Ureter (tissue), 1 donor: ENCODE results near the gene TENT5A. TPM values are rescaled to one million over a fixed set of nuclear protein-coding genes. Genes with fewer than 3 reads are reported as not detected.
"Not testable (repeated sequence)": the region's sequence is repeated elsewhere in the genome, so short reads cannot be mapped to it uniquely, and the experiment has no call there.

ENCODE experiments used
- DNase-seq: peaks from one replicate; pipeline ENCODE4 v3.0.0-alpha.2; 2020; ENCODE audit warnings: low spot score
- total RNA-seq: library from RNA; stranded (reverse); gene quantifications from one replicate; pipeline ENCODE4 v1.2.4, GENCODE V29; 2023
- donor health status: DM: yes; HTN: yes; CAD: no.

The TENT5A gene
- total RNA-seq: 21.6 TPM

- DNase-seq: peak; percentile 94
Observed at GRCh38 chr6:81752084-81752920, at the start of gene TENT5A. Gene TENT5A (minus strand): TSS chr6:81752681. CDS start chr6:81752141, 540 bp downstream.

- no peak for DNase-seq
Observed at GRCh38 chr6:81801489-81801888, 49.0 kb upstream of the TENT5A start.

- DNase-seq: no peak
Observed at GRCh38 chr6:81800666-81801065, 48.2 kb upstream of the TENT5A start.

DNA sequence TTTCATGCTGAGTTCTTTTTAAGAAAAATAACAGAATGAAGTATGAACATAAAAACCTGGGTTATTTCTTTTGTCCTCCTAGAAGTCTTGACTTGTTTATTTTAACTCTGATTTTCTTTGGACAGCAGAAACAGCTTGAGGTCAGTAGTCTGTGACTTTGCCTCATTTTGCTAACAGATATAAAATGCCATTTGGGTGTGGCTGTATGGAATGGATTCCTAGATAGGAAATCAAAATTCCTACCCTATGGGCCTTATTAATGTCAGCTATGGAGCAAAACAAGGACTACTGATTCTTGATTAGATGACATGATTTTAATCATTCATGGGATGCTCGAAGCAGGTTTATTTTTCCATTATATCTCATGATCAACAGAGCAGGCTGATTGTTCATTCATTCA is 46.8 kb upstream of the TENT5A start:
- no peak for DNase-seq

- no peak for DNase-seq
Observed at GRCh38 chr6:81797591-81797990, 45.1 kb upstream of the TENT5A start.

GRCh38 chr6:81795890-81796289 is 43.4 kb upstream of the TENT5A start:
- no peak for DNase-seq

- no peak for DNase-seq
Observed at GRCh38 chr6:81793821-81794475, 41.5 kb upstream of the TENT5A start.

GRCh38 chr6:81792826-81793225 is 40.3 kb upstream of the TENT5A start:
- no peak for DNase-seq

DNA sequence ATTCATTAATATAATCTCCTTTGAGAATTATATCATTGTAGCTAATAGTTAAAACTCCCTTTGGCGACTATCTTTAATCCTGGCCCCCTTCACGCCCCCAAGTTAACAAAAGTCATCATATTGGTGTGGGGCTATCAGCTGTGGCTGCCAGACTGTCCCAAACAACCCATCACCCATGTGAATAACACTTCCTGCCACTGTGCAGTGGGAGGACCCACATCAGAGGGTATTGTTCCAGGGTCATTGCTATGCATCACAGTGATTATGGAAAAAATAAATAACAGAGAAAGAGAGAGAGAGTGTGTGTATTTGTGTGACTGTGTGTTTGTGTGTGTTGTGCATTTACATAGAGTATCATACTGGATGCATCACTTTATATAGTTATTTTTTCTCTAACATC is 39.3 kb upstream of the TENT5A start:
- no peak for DNase-seq

- no peak for DNase-seq
Observed at GRCh38 chr6:81790034-81790433, 37.6 kb upstream of the TENT5A start.

DNA sequence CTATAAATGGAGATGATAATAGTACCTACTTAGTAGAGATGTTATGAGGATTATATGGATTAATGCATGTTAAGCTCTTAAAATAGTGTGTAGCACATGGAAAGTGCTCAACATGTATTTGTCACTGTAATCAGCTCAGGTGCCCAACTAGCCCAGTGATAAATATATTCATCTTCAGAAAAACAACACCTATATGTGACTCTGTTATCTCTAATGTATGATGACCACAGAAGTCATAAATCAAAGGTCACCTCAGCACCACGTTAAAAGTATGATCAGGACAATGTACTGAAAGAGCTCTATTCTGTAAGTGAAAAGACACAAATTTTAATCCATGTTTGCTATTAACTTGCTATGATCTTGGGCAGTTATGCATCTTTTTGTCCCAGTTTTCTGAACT is 36.8 kb upstream of the TENT5A start:
- DNase-seq: no peak

DNA sequence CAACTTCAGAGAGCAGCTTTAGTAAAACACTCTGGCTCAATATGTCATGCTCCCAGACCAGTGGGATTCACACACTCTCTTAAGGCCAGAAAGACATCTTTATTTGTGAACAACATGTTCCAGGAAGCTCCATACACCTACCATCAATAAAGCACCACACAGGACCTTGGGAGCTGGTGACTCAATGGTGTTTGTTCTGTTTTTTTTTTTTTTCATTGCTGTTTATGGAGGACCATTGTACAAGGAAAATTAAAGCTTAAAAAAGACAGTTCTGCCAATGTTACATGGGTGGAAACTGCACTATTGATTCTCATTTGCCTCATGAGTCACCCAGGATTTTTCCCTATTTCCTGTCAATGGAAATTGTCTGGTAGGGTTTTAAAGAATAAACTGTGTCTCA is 36.3 kb upstream of the TENT5A start:
- DNase-seq: no peak

GRCh38 chr6:81787313-81788068 is 35.0 kb upstream of the TENT5A start:
- DNase-seq: no peak

GRCh38 chr6:81786150-81786549 is 33.7 kb upstream of the TENT5A start:
- DNase-seq: no peak

DNA sequence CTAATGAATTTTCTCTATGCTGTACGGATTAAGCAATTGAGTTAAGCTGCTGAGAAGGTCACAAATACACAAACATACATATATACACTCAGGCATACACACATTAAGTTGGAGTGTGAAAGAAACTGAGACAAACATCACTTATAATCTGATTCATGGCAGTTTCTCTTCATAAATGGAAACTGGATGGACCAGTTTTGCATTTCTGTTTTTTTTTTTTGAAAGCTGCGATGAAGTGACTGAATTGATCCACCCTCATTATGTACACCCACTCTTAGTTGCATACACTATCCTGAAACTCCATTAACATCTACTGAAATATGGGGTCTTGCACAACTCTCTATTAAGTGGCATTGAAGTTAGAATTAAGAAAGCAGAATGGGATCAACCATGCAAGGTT is 32.9 kb upstream of the TENT5A start:
- no peak for DNase-seq

DNA sequence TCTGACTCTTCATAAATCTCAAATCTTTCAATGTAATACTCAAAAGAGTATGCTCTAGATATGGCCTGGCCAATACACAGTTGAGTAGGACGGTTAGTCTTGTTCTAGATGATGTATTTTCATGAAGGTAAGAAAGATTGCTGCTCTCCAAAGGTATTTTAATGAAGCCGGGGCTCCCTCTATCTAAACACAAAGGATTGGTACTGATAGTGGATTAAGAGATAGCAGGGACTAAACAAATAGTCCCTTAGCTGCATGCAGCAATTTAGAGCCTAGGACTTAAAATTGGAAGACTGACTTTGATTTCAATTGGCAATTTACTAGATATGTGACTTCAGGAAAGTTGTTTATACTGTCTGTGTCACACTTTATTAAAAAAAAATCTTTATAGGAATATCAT is 31.4 kb upstream of the TENT5A start:
- no peak for DNase-seq

DNA sequence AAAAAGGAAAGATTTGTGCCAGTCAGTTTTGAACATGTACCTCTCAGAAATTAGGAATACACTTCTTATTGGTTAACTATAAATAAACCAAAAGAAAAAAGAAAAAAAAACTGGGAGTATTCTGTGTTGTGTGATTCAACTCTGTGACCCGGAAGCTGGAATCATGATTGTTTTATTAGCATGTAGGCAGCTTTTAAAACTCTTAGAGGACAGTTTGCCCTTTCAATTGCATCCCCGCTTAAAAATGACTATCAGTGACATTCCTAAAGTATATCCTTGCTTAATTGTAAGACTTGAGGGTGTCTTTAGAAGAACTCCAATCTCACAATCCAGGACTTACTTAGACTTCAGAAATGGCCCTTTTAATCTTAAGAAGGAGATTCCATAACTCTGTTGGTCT is 29.1 kb upstream of the TENT5A start:
- DNase-seq: no peak

DNA sequence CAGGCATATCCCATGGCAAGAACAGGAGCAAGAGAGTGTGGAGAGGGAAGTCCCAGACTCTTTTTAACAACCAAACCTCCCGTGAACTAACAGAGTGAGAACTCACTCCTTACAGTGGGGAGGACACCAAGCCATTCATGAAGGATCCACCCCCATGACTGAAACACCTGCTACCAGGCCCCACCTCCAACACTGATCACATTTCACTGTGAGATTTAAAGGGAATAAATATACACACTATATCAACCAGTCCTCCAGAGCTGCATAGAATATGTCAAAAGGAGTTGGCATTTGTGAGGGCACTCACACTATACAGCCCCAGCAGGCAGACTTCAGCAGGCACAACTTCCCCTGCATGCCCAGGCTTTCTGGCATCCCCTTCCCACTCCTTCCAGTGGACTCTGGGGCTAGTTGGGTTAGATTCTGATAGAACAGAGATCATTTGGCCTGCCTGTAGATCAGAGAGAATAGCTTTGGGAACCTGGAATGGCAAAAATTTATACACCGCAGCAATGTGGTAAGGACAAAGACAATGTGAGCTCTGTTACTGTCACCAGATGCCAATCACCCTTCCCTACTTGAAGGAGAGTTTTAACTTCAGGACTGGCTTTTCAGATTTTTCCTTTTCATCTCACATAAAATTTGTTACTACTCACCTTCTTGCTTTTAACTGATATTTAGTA is 25.2 kb upstream of the TENT5A start:
- no peak for DNase-seq

- not testable (repeated sequence) for DNase-seq
Observed at GRCh38 chr6:81776219-81776618, 23.7 kb upstream of the TENT5A start.

GRCh38 chr6:81774542-81774941 is 22.1 kb upstream of the TENT5A start:
- no peak for DNase-seq

DNA sequence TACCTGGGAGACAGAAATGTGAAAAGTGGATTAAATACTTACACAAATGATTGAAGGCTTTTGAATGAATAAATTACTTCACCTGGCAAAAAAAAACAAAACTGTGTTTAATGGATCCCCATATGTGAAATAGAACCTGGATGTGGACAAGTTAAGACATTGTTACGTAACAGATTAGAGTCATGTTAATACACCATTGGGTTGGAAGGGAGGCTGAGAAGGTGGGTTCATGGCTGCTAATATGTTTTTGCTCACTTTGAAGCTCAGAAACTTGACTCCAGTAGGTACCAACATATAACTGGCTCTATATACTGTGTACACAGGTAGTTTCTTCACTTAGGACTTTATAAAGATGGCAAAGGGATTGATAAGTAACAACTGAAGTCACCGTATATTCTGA is 21.4 kb upstream of the TENT5A start:
- no peak for DNase-seq

- no peak for DNase-seq
Observed at GRCh38 chr6:81772741-81773140, 20.3 kb upstream of the TENT5A start.
